Testis (tissue), 2 donors: Measurements from ENCODE around the gene PFDN2.

Source experiments
- CTCF ChIP-seq, 3 experiments: fragments of 450-650 bp in 2 of 3; fragments of 200-600 bp in 1 of 3; sonication (generic) in 1 of 3; IDR thresholded peaks; one replicate each; pipeline ENCODE4 v1.5.1; 2016 to 2019; ENCODE audit warnings: antibody characterized with exemption in 3 of 3, mild to moderate bottlenecking in 2 of 3, moderate library complexity in 1 of 3
- POLR2A ChIP-seq: fragments of 450-650 bp; IDR thresholded peaks from one replicate; pipeline ENCODE4 v1.6.1; 2017; ENCODE audit warnings: antibody characterized with exemption, mild to moderate bottlenecking, moderate library complexity

DNA sequence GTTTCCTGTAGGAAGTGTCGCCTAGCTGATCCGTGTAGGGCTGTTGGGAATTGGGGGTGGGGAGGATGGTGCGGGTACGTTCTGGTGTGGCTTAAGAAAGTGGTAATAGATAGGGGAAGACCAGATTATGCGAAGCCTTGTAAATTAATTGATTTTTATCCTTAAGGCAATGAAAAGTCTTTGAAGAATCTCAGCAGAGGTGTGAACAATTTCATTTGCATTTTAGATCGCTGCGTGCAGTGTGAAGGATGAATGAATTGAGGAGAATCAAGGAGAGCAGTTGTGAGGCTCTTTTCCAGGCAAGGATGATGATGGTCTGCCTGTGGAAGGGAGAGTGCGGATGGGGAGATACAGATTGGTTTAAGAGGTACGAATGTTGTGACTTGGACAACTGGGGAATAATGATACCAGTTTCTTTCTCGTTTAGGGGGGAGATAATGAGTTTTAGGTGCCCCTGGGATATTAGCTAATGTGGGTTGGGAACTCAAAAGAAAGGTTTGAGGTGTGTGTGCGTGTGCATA, 15.4 kb upstream of the PFDN2 start:
- TF ChIP-seq CTCF (IDR thresholded peaks at IDR 0.05) (no peak), POLR2A (no peak)
